ENCODE results near the gene MLN. TPM values are rescaled to one million over a fixed set of nuclear protein-coding genes. Genes with fewer than 3 reads are reported as not detected.

Gene MLN
- total RNA-seq, 4 donors from 2014 or later, result not detected

DNA sequence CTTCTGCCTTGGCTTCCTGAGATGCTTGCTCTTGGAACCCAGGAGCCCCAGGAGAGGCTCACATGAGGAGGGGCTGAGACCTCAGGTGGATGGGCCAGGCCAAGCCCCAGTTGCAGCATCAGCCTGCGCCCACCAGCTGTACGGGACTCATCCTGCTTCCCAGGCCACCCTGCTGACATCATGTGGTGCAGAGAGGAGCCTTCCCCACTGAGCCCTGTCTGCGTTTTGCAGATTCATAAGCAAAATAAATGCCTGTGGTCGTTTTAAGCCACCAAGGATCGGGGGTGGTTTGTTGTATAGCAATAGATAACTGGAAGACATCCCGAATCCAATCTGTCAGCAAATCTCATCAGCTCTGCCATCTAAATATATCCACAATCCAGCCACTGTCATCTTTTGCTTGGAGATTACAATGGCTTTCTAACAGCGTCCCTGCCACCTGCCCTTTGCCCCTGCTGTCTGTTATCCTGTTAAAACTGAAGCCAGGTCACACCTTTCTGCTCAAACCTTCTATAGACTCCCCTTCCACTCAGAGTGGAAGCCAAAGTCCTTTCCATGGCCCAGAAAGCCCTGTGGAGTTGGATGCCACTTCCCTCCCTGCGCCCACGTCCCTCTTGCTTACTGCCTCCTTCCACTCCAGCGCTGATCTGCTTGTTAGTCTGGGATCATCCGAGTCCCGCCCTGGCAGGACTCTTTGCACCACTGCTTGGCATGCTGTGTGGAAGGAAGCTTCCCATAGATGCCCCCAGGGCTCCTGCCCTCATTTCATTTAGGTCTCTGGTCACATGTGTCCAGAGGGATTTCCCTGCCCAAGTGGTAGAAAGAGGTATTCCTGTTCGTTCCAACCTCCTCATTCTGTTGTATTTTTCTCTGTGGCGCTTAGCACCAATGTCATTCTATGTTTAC lies 24.0 kb upstream of the MLN start:
- ATAC-seq (ENCODE audit: low FRiP score) (no peak), DNase-seq (ENCODE audit: low spot score) (no peak)
- TF ChIP-seq, protein P1, sequence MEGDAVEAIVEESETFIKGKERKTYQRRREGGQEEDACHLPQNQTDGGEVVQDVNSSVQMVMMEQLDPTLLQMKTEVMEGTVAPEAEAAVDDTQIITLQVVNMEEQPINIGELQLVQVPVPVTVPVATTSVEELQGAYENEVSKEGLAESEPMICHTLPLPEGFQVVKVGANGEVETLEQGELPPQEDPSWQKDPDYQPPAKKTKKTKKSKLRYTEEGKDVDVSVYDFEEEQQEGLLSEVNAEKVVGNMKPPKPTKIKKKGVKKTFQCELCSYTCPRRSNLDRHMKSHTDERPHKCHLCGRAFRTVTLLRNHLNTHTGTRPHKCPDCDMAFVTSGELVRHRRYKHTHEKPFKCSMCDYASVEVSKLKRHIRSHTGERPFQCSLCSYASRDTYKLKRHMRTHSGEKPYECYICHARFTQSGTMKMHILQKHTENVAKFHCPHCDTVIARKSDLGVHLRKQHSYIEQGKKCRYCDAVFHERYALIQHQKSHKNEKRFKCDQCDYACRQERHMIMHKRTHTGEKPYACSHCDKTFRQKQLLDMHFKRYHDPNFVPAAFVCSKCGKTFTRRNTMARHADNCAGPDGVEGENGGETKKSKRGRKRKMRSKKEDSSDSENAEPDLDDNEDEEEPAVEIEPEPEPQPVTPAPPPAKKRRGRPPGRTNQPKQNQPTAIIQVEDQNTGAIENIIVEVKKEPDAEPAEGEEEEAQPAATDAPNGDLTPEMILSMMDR (IDR thresholded peaks at IDR 0.05), result no peak

DNA sequence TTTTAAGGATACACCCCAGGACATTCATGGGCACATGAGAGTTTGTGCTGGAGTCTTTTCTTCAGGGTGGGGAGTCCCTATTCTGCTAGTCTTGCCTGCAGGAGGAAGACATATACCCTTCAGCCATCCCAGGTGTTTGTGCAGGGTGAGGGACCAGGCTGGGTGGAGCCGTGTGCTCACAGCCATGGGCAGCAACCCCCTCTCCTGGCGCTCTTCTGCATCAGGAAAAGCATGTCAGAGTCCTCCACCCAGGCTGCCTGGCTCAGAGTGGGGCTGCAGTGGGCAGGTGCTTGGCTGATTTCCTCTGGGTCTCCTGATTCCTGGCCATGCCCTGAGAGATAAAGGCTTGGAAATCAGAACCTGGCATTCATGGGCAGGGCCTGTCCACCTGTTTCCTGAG lies 22.7 kb upstream of the MLN start:
- TF ChIP-seq, protein P1 (IDR thresholded peaks at IDR 0.05), result no peak
- DNase-seq (ENCODE audit: low spot score), result no peak
- ATAC-seq (ENCODE audit: low FRiP score), result no peak

DNA sequence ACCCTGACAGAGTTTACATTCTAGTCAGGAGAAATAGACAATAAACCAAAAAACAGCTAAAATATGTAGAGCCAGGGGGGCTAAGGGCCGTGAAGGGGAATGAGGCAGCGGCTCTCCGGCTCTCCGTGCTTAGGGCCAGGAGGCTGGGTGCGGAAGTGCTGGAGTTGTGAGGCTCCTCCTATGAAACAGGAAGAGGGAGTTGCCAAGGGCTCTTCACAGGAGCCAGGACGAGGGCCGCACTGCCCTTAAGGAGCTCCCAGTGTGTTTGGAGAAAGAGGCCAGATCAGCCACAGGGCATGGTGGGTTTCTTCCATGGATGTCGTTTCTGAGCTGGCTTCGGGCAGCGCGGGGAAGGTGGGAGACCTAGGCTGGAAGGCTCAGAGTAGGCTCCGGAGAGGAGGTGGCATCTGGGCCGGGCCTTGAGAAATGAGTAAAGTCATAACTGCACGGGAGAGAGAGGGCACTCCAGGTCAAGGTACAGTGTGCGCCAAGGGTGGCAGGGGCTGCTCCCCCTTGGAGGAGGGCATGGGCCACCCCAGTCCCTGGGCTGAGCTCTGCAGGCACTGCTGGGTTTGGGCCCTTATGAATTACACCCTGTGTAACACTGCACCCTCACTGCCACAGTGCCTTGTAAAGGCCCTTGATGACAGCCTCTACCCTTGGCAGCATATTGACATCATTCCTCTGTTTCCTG lies 20.8 kb upstream of the MLN start:
- TF ChIP-seq, protein P1 (IDR thresholded peaks at IDR 0.05), result no peak
- no peak for ATAC-seq (ENCODE audit: low FRiP score)
- no peak for DNase-seq (ENCODE audit: low spot score)

DNA sequence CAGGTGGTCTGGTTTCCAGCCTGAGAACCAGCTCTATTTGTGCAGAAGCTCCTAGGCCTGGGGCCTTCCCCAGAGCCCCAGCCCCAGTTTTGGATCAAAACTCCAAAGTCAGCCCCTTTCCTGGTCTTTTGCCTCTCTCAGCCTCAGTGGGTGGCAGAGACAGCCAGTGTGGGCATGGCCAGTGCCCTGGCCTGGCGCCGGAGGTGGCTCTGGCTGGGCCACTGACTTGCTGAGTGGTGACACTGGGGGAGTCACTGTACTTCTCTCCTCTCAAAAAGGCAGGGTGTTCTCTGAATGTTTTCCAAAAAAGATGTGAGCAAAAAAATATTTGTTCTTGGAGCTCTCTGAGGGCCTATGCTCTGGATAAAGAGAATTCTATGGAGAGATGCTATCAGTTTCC lies 20.0 kb upstream of the MLN start:
- ATAC-seq (ENCODE audit: low FRiP score) (no peak), DNase-seq (ENCODE audit: low spot score) (no peak)
- TF ChIP-seq, protein P1 (IDR thresholded peaks at IDR 0.05), result no peak

DNA sequence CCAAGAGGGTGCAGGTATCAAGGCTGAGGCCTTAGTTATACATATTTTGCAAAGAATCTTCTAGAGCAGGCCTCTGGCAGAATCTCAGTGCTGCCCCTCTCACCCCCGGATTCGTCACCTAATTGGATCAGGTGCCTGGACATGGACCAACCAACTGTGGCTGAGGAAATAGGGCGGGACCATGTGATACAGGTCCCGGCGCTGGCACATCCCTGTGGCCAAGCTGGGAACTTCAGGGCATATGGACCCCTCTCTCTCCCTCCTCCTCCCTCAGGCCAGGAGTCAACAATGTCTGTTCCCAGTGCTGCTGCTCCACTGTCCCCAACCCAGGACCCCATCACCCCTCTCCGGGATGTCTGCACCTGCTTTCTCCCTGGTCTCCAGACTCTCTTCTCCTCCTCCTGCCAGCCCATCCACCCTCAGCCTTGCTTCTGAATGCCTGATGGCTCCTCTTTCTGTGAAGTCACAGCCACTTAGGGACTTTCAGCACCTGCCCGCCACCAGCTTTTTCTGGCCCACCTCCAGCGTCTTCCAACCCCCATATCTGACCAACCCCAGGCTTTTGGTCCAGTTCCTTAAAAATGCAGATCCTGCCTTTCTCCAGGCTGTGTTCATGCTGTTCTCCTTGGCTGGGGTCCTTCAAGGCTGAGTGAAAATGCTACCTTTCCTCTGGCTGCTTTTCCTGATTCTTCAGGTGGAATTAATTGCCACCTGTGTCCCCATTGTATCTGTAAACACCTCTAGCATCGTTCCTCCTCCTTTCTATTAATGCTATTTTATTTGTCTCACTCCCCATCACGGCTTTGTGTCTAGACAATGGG lies 19.0 kb upstream of the MLN start:
- no peak for DNase-seq (ENCODE audit: low spot score)

DNA sequence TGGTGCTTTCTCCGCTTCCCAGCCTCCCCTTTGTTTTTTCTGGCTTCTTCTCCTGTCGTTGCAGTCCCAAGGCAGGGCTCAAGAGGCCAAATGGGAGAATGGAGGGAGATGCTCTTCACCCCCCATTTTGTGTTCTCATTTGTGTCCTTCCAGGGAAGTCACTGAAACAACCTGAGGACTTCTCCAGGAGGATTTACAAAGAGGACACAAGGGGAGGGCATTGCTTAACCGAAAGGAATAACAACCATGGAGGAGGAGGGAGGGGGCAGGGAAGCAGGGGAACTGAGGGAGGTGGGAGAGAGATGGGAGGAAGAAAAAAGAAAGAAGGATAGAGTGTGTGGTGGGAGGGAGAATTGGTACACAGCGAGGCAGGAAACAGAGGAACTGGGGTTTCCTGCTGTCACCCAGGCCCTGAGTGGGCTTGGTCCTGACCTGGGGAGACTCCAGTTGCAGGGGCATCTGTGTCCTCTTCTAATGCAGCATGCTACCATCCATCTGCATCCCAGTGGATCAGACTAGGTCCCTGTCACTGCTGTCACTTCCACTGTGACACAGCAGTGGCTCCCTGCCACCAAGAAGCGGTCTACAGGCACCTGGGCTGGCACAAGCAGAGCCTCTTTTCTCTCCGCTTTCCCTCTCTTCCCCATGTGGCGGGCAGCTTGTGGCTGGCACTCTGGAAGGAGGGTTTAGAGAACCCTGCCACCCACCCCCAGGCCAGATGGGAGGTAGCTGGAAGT lies 17.1 kb upstream of the MLN start:
- ATAC-seq (ENCODE audit: low FRiP score) (no peak), DNase-seq (ENCODE audit: low spot score) (no peak)
- TF ChIP-seq, protein P1 (IDR thresholded peaks at IDR 0.05), result no peak

More for the DNA sequence above, 19.0 kb upstream of the MLN start:
- ATAC-seq (ENCODE audit: low FRiP score), result no peak
- TF ChIP-seq, protein P1 (IDR thresholded peaks at IDR 0.05), result no peak
